Body of pancreas (tissue), 4 donors: ENCODE measurements around the gene TCF21.
"Not testable (repeated sequence)": the region's sequence is repeated elsewhere in the genome, so short reads cannot be mapped to it uniquely, and the experiment has no call there.

Experiments
- CTCF ChIP-seq, 7 experiments: fragments of 450-650 bp in 4 of 7; fragments of 200-600 bp in 3 of 7; sonication (generic) in 3 of 7; IDR thresholded peaks; one replicate each; pipeline ENCODE4 v1.5.1; 2016 to 2019; ENCODE audit warnings: antibody characterized with exemption in 7 of 7
- POLR2A ChIP-seq, 3 donors: fragments of 450-650 bp; IDR thresholded peaks; one replicate each; pipeline ENCODE4 v1.6.1; 2016; ENCODE audit warnings: antibody characterized with exemption in 3 of 3, mild to moderate bottlenecking in 2 of 3

- not testable (repeated sequence) for TF ChIP-seq POLR2A, CTCF (IDR thresholded peaks at IDR 0.05)
These were observed 27.6 kb upstream of the TCF21 start for GRCh38 chr6:133861337-133861736.
